Neural progenitor cell (in vitro differentiated cells): ENCODE measurements around the gene CBL.

Experiments used
- CTCF ChIP-seq: fragments of 200-600 bp; sonication (generic); IDR thresholded peaks from 2 replicates; pipeline ENCODE4 v1.5.1; 2017; ENCODE audit warnings: antibody characterized with exemption, mild to moderate bottlenecking
- EZH2 ChIP-seq: fragments of 200-600 bp; sonication (generic); IDR thresholded peaks from 2 replicates; pipeline ENCODE4 v1.6.1; 2017; ENCODE audit warnings: antibody characterized with exemption, mild to moderate bottlenecking, moderate library complexity
- EZH2phosphoT487 ChIP-seq: fragments of 200-600 bp; sonication (generic); IDR thresholded peaks from 2 replicates; pipeline ENCODE4 v1.6.1; 2017; ENCODE audit warnings: antibody characterized with exemption

GRCh38 chr11:119356349-119357031 is 150.4 kb downstream of the CBL start:
- TF ChIP-seq CTCF: peak; percentile 76
- TF ChIP-seq EZH2: peak; percentile 47
- TF ChIP-seq EZH2phosphoT487: no peak
